Measurements from ENCODE around the gene CHM. TPM values are rescaled to one million over a fixed set of nuclear protein-coding genes. Genes with fewer than 3 reads are reported as not detected.
"Not testable (repeated sequence)": the region's sequence is repeated elsewhere in the genome, so short reads cannot be mapped to it uniquely, and the experiment has no call there.

CHM gene
- total RNA-seq, 1 donor from 2014 or later, result 6.3 TPM

DNA sequence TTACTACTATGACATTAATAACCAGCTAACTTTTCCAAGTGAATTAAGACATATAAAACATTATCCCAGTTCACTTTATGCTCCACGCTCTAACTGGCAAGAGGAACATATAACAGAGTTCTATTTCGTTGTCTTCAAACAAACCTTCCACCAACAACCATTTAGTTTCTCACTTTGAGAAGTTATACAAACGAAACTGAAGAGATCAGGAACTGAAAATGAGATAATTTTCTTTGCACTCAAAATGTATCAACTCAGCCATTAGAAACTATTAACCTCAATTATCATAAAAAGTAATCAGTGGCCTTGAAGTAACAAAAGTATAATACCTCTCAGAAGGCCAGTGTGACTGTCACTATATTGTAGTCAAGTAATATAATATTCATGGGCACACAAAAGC is 70.1 kb downstream of the CHM start:
- no peaks in the 10 kb centered on the region for H3K27me3 ChIP-seq
- H3K4me1 ChIP-seq, result no peaks in the 10 kb centered on the region
- TF ChIP-seq, protein P1, sequence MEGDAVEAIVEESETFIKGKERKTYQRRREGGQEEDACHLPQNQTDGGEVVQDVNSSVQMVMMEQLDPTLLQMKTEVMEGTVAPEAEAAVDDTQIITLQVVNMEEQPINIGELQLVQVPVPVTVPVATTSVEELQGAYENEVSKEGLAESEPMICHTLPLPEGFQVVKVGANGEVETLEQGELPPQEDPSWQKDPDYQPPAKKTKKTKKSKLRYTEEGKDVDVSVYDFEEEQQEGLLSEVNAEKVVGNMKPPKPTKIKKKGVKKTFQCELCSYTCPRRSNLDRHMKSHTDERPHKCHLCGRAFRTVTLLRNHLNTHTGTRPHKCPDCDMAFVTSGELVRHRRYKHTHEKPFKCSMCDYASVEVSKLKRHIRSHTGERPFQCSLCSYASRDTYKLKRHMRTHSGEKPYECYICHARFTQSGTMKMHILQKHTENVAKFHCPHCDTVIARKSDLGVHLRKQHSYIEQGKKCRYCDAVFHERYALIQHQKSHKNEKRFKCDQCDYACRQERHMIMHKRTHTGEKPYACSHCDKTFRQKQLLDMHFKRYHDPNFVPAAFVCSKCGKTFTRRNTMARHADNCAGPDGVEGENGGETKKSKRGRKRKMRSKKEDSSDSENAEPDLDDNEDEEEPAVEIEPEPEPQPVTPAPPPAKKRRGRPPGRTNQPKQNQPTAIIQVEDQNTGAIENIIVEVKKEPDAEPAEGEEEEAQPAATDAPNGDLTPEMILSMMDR (IDR thresholded peaks at IDR 0.05), result no peak
- H3K4me3 ChIP-seq, result no peak overlapping the region
- no peaks in the 10 kb centered on the region for H3K9me3 ChIP-seq
- H3K36me3 ChIP-seq, result peaks cover 0 to 10% of the 10 kb centered on the region in 2 donors
- no peak for DNase-seq (ENCODE audit: low spot score in 2 of 2)
- intact Hi-C loops (cut with DNase I), result no loop called here
- no peak overlapping the region for H3K27ac ChIP-seq

GRCh38 chrX:85972351-85972750 is 75.0 kb downstream of the CHM start:
- H3K36me3 ChIP-seq, result peaks cover 0 to 17% of the 10 kb centered on the region in 2 donors
- H3K9me3 ChIP-seq; DNase-seq (ENCODE audit: low spot score in 2 of 2); H3K4me3 ChIP-seq; H3K27me3 ChIP-seq; intact Hi-C loops (cut with DNase I); H3K4me1 ChIP-seq; H3K27ac ChIP-seq: not testable (repeated sequence)

DNA sequence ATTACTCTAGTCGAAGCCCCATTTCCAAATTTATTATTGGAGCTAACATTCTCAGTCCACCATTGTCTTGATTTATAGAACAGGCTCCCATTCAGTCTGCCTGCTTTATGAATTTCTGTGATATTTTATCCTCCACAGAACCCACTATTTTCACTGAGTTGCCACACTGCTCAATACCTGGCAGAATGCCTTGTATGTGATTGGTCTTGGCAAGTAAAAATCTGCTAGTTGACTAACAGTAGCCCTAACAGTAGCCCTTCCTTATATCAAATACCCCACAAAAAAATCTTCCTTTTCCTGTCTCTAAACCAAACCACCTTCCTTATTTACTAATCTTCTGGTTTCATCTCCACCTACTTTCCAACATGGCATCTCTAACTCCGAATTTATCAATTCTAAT is 82.6 kb downstream of the CHM start:
- Histone ChIP-seq H3K4me1 (no peaks in the 10 kb centered on the region), H3K36me3 (no peaks in the 10 kb centered on the region), H3K4me3 (no peak overlapping the region), H3K9me3 (no peaks in the 10 kb centered on the region), H3K27me3 (no peaks in the 10 kb centered on the region), H3K27ac (no peak overlapping the region)
- no peak for DNase-seq (ENCODE audit: low spot score in 2 of 2)
- intact Hi-C loops (cut with DNase I), result no loop called here
- TF ChIP-seq, protein P1 (IDR thresholded peaks at IDR 0.05), result no peak

DNA sequence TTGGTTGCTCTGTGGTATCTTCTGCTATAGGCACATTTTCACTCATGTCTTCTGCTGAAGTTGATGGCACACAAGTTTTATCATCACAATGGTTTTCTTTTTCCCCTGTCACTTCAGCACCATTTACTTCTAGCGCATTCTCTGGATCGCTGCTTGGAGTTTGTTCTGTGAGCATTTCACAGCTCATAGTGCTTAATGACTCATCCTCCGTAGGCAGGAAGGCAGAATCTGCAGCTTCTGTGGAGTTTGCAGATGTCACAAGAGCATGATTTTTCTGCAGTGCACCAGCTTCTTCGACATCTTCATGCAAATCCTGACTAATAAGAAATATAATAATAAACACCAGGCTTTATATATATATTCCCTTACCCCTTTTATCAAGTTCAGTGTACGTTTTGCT is 83.6 kb downstream of the CHM start:
- Histone ChIP-seq H3K27me3 (no peaks in the 10 kb centered on the region), H3K9me3 (no peaks in the 10 kb centered on the region), H3K4me3 (no peak overlapping the region), H3K36me3 (no peaks in the 10 kb centered on the region), H3K4me1 (no peaks in the 10 kb centered on the region), H3K27ac (no peak overlapping the region)
- TF ChIP-seq, protein P1 (IDR thresholded peaks at IDR 0.05), result no peak
- no peak for DNase-seq (ENCODE audit: low spot score in 2 of 2)
- intact Hi-C loops (cut with DNase I), result no loop called here

DNA sequence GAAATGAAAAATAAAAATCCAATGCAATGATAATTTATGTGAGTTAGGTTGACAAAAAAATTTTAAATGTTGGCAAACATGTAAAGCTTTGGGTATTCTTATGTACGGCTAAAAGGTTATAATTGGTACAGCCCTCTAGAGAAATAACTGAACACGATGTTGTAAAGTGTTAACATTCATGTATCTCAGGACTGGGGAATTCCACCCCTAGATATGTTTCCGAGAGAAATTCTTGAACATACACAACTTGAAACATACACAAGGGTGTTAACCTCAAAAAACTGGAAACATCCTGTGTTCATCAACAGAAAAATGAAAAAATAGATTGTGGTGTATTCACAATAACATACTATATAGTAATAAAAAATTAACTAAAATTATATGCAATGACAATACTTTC is 91.8 kb downstream of the CHM start:
- intact Hi-C loops (cut with DNase I), result no loop called here

GRCh38 chrX:85944751-85945150 is 102.6 kb downstream of the CHM start:
- H3K27me3 ChIP-seq; H3K4me1 ChIP-seq; H3K27ac ChIP-seq; intact Hi-C loops (cut with DNase I); H3K4me3 ChIP-seq; DNase-seq (ENCODE audit: low spot score in 2 of 2): not testable (repeated sequence)
- peaks cover 0 to 25% of the 10 kb centered on the region in 2 donors for H3K36me3 ChIP-seq
- peaks cover 8 to 19% of the 10 kb centered on the region in 2 donors for H3K9me3 ChIP-seq

More for the DNA sequence above, 91.8 kb downstream of the CHM start:
- peaks cover 0 to 12% of the 10 kb centered on the region in 2 donors for H3K9me3 ChIP-seq
- DNase-seq (ENCODE audit: low spot score in 2 of 2), result no peak
- H3K4me1 ChIP-seq, result no peaks in the 10 kb centered on the region
- H3K4me3 ChIP-seq, result no peak overlapping the region
- peaks cover 3 to 25% of the 10 kb centered on the region in 2 donors for H3K36me3 ChIP-seq
- no peak overlapping the region for H3K27ac ChIP-seq
- TF ChIP-seq, protein P1 (IDR thresholded peaks at IDR 0.05), result no peak
- no peaks in the 10 kb centered on the region for H3K27me3 ChIP-seq

GRCh38 chrX:85941275-85941674 is 106.1 kb downstream of the CHM start:
- Histone ChIP-seq H3K4me3 (no peak overlapping the region), H3K36me3 (peaks cover 0 to 8% of the 10 kb centered on the region in 2 donors), H3K9me3 (peaks cover 6 to 12% of the 10 kb centered on the region in 2 donors), H3K27me3 (no peaks in the 10 kb centered on the region), H3K4me1 (no peaks in the 10 kb centered on the region), H3K27ac (no peak overlapping the region)
- intact Hi-C loops (cut with DNase I), result no loop called here
- TF ChIP-seq, protein P1 (IDR thresholded peaks at IDR 0.05), result no peak
- no peak for DNase-seq (ENCODE audit: low spot score in 2 of 2)

- H3K4me3 ChIP-seq; H3K9me3 ChIP-seq; H3K27ac ChIP-seq; intact Hi-C loops (cut with DNase I); H3K4me1 ChIP-seq; H3K36me3 ChIP-seq; DNase-seq (ENCODE audit: low spot score in 2 of 2); H3K27me3 ChIP-seq: not testable (repeated sequence)
These were observed 107.4 kb downstream of the CHM start for GRCh38 chrX:85939942-85940341.

- intact Hi-C loops (cut with DNase I); H3K9me3 ChIP-seq; H3K27ac ChIP-seq; H3K4me1 ChIP-seq; H3K4me3 ChIP-seq; DNase-seq (ENCODE audit: low spot score in 2 of 2); H3K36me3 ChIP-seq; H3K27me3 ChIP-seq: not testable (repeated sequence)
These were observed 113.0 kb downstream of the CHM start for GRCh38 chrX:85934399-85934798.

All from ascending aorta (tissue), 2 donors.